WERI-Rb-1 (cell line): ENCODE results near the gene C5orf63.
"Not testable (repeated sequence)": the region's sequence is repeated elsewhere in the genome, so short reads cannot be mapped to it uniquely, and the experiment has no call there.

Experiments used
- DNase-seq: peaks from one replicate; pipeline ENCODE4 v3.0.0-alpha.2; 2020
- H3K27ac ChIP-seq: fragments of 250-450 bp; sonication (Bioruptor Pico); 2 replicates; pipeline ENCODE4 v1.5.1; 2020; ENCODE audit warnings: mild to moderate bottlenecking, moderate library complexity
- H3K27me3 ChIP-seq: fragments of 250-450 bp; sonication (Bioruptor Pico); 2 replicates; pipeline ENCODE4 v1.5.1; 2021; ENCODE audit warnings: mild to moderate bottlenecking, low read depth, moderate library complexity; ENCODE audit not compliant: insufficient read depth, severe bottlenecking
- H3K36me3 ChIP-seq: fragments of 250-450 bp; sonication (Bioruptor Pico); 2 replicates; pipeline ENCODE4 v1.5.1; 2020; ENCODE audit warnings: mild to moderate bottlenecking, moderate library complexity
- H3K4me3 ChIP-seq: 2 replicates; pipeline ENCODE4 v1.5.1; 2011; ENCODE audit warnings: low read depth, mild to moderate bottlenecking, control low read depth, low read length
- H3K9me3 ChIP-seq: fragments of 250-450 bp; sonication (Bioruptor Pico); 2 replicates; pipeline ENCODE4 v1.5.1; 2021; ENCODE audit warnings: mild to moderate bottlenecking, moderate library complexity; ENCODE audit not compliant: severe bottlenecking
- TF ChIP-seq, protein P1 (sequence below): IDR thresholded peaks from 2 replicates; pipeline ENCODE4 v1.5.1; 2011; ENCODE audit warnings: low read depth, mild to moderate bottlenecking, control low read depth, inconsistent platforms, low read length

C5orf63 gene

DNA sequence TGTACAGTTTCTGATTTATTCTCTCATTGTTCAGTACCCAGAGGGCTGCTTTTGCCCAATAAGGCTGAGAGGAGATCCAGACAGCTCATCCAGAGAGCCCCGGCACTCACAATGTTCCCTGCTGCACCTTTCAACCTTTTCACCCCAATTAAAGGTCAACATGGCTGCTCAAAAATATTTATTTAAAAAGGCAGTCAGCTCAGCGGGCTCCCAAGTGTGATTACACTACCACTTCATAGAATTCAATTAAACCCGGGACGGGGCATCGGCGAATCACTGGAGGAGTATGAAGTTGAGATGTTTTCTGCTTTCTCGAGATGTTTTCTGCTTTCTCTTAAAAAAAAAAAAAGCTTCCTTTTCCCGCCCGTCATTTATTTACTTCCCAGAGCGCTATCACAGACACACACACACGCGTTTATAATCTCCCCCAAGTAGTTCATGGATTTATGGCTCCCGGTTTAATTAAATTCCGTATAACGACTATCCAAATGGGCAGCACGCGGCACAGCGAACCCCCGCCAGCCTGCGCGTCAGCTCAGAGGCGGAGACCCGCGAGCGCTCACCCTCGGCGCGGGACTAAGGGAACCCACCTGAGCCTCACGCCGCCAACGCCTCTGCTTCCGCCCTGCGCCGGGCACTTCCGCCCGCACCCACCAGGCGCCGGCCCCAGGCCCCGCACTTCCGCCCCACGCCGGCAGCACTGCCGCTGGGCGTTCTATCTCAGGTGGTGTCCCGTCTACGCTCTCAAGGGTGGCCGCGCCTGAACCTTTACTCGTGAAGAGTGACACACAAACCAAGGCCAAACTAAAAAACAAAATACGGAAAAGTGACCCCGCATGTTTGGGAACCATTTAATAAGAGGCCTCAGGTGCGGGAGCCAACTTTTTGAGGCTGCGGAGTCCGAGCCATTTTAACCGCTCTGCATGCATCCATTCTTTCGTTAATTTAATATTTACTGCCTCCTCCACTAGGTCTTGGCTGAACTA lies at the start of gene C5orf63:
Gene C5orf63 (minus strand): TSS at position 642 of the 986 bp plus-strand sequence. CDS start 14,507 bp downstream, outside the sequence.
- Histone ChIP-seq H3K27me3 (no peaks in the 10 kb centered on the region), H3K4me3 (peak within 1 kb of the TSS; percentile 47), H3K36me3 (no peaks in the 10 kb centered on the region), H3K9me3 (no peaks in the 10 kb centered on the region), H3K27ac (peak within 1 kb of the TSS; percentile 67)
- TF ChIP-seq, protein P1, sequence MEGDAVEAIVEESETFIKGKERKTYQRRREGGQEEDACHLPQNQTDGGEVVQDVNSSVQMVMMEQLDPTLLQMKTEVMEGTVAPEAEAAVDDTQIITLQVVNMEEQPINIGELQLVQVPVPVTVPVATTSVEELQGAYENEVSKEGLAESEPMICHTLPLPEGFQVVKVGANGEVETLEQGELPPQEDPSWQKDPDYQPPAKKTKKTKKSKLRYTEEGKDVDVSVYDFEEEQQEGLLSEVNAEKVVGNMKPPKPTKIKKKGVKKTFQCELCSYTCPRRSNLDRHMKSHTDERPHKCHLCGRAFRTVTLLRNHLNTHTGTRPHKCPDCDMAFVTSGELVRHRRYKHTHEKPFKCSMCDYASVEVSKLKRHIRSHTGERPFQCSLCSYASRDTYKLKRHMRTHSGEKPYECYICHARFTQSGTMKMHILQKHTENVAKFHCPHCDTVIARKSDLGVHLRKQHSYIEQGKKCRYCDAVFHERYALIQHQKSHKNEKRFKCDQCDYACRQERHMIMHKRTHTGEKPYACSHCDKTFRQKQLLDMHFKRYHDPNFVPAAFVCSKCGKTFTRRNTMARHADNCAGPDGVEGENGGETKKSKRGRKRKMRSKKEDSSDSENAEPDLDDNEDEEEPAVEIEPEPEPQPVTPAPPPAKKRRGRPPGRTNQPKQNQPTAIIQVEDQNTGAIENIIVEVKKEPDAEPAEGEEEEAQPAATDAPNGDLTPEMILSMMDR: no peak
- peak; percentile 71 for DNase-seq

DNA sequence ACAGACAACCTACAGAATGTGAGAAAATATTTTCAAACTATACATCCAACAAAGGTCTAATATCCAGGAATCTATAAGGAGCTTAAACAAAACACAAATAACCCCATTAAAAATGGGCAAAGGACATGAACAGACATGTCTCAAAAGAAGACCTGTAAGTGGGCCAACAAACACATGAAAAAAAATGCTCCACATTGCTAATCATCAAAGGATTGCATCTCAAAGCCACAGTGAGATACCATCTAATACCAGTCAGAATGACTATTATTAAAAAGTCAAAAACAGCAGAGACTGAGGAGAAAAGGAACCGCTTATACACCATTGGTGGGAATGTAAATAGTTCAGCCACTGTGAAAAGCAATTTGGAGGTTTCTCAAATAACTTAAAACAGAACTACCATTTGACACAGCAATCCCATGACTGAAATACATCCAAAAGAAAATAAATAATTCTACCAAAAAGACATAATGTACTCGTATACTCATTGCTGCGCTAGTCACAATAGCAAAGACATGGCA lies 39.1 kb upstream of the C5orf63 start:
- no peaks in the 10 kb centered on the region for H3K36me3 ChIP-seq
- H3K9me3 ChIP-seq: peaks cover 15% of the 10 kb centered on the region
- H3K27me3 ChIP-seq: no peaks in the 10 kb centered on the region
- no peak overlapping the region for H3K4me3 ChIP-seq
- DNase-seq: no peak
- no peak overlapping the region for H3K27ac ChIP-seq
- TF ChIP-seq, protein P1: no peak

DNA sequence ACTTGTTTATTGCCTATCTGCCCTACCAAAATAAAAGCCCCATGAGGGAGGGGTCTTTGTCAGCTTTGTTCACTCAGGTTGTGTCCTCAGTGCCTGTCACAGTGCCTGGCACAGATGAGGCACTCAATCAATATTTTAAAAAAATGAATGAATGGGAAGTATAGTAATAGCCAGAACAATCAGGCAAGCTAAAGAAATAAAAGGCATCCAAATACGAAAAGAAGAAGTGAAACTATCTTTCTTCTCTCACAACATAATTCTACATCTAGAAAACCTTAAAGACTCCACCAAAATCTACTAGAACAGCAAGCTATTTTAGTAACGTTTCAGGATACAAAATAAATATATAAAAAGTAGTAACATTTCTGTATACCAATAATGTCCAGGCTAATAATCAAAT lies 37.8 kb upstream of the C5orf63 start:
- no peaks in the 10 kb centered on the region for H3K36me3 ChIP-seq
- H3K27ac ChIP-seq: no peak overlapping the region
- H3K27me3 ChIP-seq: no peaks in the 10 kb centered on the region

DNA sequence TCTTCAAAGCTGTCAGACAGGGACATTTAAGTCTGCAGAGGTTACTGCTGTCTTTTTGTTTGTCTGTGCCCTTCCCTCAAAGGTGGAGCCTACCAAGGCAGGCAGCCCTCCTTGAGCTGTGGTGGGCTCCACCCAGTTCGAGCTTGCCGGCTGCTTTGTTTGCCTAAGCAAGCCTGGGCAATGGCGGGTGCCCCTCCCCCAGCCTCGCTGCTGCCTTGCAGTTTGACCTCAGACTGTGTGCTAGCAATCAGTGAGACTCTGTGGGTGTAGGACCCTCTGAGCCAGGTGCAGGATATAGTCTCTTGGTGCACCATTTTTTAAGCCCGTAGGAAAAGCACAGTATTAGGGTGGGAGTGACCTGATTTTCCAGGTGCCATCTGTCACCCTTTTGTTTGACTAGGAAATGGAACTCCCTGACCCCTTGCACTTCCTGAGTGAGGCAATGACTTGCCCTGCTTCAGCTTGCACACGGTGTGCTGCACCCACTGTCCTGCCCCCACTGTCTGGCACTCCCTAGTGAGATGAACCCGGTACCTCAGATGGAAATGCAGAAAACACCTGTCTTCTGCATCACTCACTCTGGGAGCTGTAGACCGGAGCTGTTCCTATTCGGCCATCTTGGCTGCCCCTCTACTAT lies 35.4 kb upstream of the C5orf63 start:
- H3K36me3 ChIP-seq, H3K27me3 ChIP-seq, H3K27ac ChIP-seq, DNase-seq, H3K4me3 ChIP-seq: not testable (repeated sequence)
- H3K9me3 ChIP-seq: peaks cover 18% of the 10 kb centered on the region

More for the DNA sequence above, 37.8 kb upstream of the C5orf63 start:
- TF ChIP-seq, protein P1: no peak
- peaks cover 18% of the 10 kb centered on the region for H3K9me3 ChIP-seq
- DNase-seq: no peak
- H3K4me3 ChIP-seq: no peak overlapping the region

DNA sequence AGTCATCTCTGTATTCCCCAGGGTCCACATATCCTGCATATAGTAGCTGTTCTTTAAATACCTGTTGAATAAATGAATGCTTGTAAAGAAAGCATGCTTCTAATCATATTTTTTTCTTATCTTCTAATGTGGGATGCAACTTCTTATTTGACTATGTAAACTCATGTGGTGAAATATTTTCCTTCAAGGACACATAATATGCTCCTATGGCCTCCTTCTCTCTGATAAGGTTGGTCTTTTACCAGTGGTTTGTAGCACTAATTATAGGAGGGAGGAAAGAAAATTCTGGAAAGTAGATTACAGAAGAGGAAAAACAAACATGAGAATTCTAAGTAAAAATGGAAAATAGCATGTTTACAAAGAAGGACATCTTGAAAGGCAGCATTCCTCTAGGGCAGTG lies 28.6 kb upstream of the C5orf63 start:
- Histone ChIP-seq H3K27ac (no peak overlapping the region), H3K27me3 (no peaks in the 10 kb centered on the region), H3K36me3 (no peaks in the 10 kb centered on the region), H3K9me3 (no peaks in the 10 kb centered on the region), H3K4me3 (no peak overlapping the region)
- DNase-seq: no peak
- TF ChIP-seq, protein P1: no peak

DNA sequence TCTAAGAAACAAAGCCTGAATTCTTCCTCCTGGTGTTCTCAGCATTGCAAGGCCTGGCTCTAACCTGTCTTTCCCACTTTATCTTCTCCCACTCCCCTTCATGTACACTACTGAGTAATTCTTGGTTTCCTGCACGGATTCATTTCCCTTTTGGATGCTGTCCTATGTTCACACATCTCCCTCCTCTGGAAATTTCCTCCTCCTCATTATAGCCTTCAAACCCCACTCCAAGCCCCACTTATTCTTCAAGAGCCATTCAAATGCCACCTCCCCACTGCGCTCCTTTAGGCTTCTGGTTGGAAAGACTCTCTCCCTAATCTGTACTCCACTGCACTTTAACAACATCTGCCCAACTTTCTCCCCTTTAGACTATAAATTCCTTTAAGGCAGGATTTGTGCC lies 28.2 kb upstream of the C5orf63 start:
- Histone ChIP-seq H3K4me3 (no peak overlapping the region), H3K36me3 (no peaks in the 10 kb centered on the region), H3K27me3 (no peaks in the 10 kb centered on the region), H3K9me3 (no peaks in the 10 kb centered on the region), H3K27ac (no peak overlapping the region)
- no peak for DNase-seq
- TF ChIP-seq, protein P1: no peak
